Epithelial cell of prostate (primary cell): Measurements from ENCODE around the gene EHD2.
"Not testable (repeated sequence)": the region's sequence is repeated elsewhere in the genome, so short reads cannot be mapped to it uniquely, and the experiment has no call there.

ENCODE experiments used
- DNase-seq: peaks from one replicate; pipeline ENCODE4 v3.0.0-alpha.2; 2011; ENCODE audit warnings: low read depth, low spot score
- H3K27ac ChIP-seq: fragments of 450-650 bp; 2 replicates; pipeline ENCODE4 v1.5.1; 2017; ENCODE audit warnings: mild to moderate bottlenecking

EHD2 gene

GRCh38 chr19:47764705-47765104 is 51.5 kb downstream of the EHD2 start:
- DNase-seq, H3K27ac ChIP-seq: not testable (repeated sequence)

GRCh38 chr19:47765523-47766358 is 52.5 kb downstream of the EHD2 start:
- no peak overlapping the region for H3K27ac ChIP-seq
- DNase-seq: no peak

GRCh38 chr19:47766359-47766620 is 53.1 kb downstream of the EHD2 start:
- no peak for DNase-seq
- H3K27ac ChIP-seq: no peak overlapping the region

GRCh38 chr19:47766670-47767069 is 53.4 kb downstream of the EHD2 start:
- no peak for DNase-seq
- H3K27ac ChIP-seq: no peak overlapping the region

GRCh38 chr19:47767349-47767748 is 54.1 kb downstream of the EHD2 start:
- DNase-seq: no peak
- no peak overlapping the region for H3K27ac ChIP-seq

GRCh38 chr19:47768604-47769003 is 55.4 kb downstream of the EHD2 start:
- H3K27ac ChIP-seq: no peak overlapping the region
- no peak for DNase-seq

- DNase-seq: no peak
Observed at GRCh38 chr19:47769534-47769933, 56.3 kb downstream of the EHD2 start.

GRCh38 chr19:47771291-47771690 is 58.1 kb downstream of the EHD2 start:
- not testable (repeated sequence) for H3K27ac ChIP-seq, DNase-seq

More at GRCh38 chr19:47769534-47769933, 56.3 kb downstream of the EHD2 start:
- H3K27ac ChIP-seq: no peak overlapping the region

GRCh38 chr19:47776568-47776967 is 63.3 kb downstream of the EHD2 start:
- H3K27ac ChIP-seq: peak overlapping the region; percentile 74
- DNase-seq: peak; percentile 97

GRCh38 chr19:47777245-47778048 is 64.2 kb downstream of the EHD2 start:
- peak overlapping the region; percentile 74 for H3K27ac ChIP-seq
- DNase-seq: not testable (repeated sequence)

GRCh38 chr19:47778049-47778953 is 65.1 kb downstream of the EHD2 start, which contains the start of gene SELENOW:
Gene SELENOW (plus strand): TSS chr19:47778703. CDS start chr19:47778786, 83 bp downstream.
- DNase-seq: no peak
- H3K27ac ChIP-seq: peak within 1 kb of the TSS; percentile 74

- no peak for DNase-seq
- H3K27ac ChIP-seq: peak overlapping the region; percentile 74
Observed at GRCh38 chr19:47778954-47779351, 65.7 kb downstream of the EHD2 start.

- no peak for DNase-seq
- no peak overlapping the region for H3K27ac ChIP-seq
Observed at GRCh38 chr19:47779524-47780214, 66.4 kb downstream of the EHD2 start.

- no peak overlapping the region for H3K27ac ChIP-seq
- no peak for DNase-seq
Observed at GRCh38 chr19:47780215-47780551, 67.0 kb downstream of the EHD2 start.

GRCh38 chr19:47781590-47782262 is 68.5 kb downstream of the EHD2 start:
- no peak for DNase-seq
- H3K27ac ChIP-seq: no peak overlapping the region

- DNase-seq: no peak
- H3K27ac ChIP-seq: no peak overlapping the region
Observed at GRCh38 chr19:47786566-47786965, 73.3 kb downstream of the EHD2 start.

- H3K27ac ChIP-seq, DNase-seq: not testable (repeated sequence)
Observed at GRCh38 chr19:47787307-47787706, 74.1 kb downstream of the EHD2 start.

- not testable (repeated sequence) for DNase-seq, H3K27ac ChIP-seq
Observed at GRCh38 chr19:47789811-47790210, 76.6 kb downstream of the EHD2 start.

GRCh38 chr19:47790398-47790814 is 77.2 kb downstream of the EHD2 start:
- H3K27ac ChIP-seq: no peak overlapping the region
- no peak for DNase-seq
